ENCODE results near the gene SLC9A8. TPM values are rescaled to one million over a fixed set of nuclear protein-coding genes. Genes with fewer than 3 reads are reported as not detected.

The SLC9A8 gene
- total and polyA plus RNA-seq, 2 of the 8 experiments (the other 6 are each of a cell fraction or from before 2014, with no cell fraction given): 3.2 to 6.2 TPM

GRCh38 chr20:49928411-49929141 lies 115.9 kb downstream of the SLC9A8 start:
- 0 out of 2 replicates have a peak overlapping the region, but pooled peaks have one; percentile 42 for H2AFZ ChIP-seq (ENCODE audit: low read length)
- no peak overlapping the region for H4K91ac ChIP-seq (replicated peaks; ENCODE audit: insufficient read length, low read length)
- no peaks in the 10 kb centered on the region for H3K23me2 ChIP-seq (ENCODE audit: low read depth, low read length)
- H2BK5ac ChIP-seq (ENCODE audit: low read depth, low read length): no peak overlapping the region
- no peak overlapping the region for H3K56ac ChIP-seq (replicated peaks; ENCODE audit: insufficient read length, low read depth, low read length)
- POLR2A ChIA-PET (ENCODE audit: partially characterized antibody): interaction anchor here (0.7 kb wide), 1 partner anchor 637 kb away, joined by 3 read pairs; no protein-coding TSS in a partner anchor
- H2BK15ac ChIP-seq (ENCODE audit: low read length): no peak overlapping the region
- no peaks in the 10 kb centered on the region for H3K79me2 ChIP-seq (ENCODE audit: control insufficient read depth in 1 of 2, insufficient read depth in 2 of 2, low read length in 2 of 2)
- peak; percentile 47 to 86 for DNase-seq (ENCODE audit: low read depth in 1 of 2, low spot score in 2 of 2)
- no peaks in the 10 kb centered on the region for H3K36me3 ChIP-seq (ENCODE audit: control insufficient read depth in 2 of 4, insufficient read depth in 4 of 4, low read length in 3 of 4)
- no peak overlapping the region for H3K4me3 ChIP-seq (ENCODE audit: extremely low read depth in 1 of 4, insufficient read depth in 2 of 4, low read depth in 3 of 4, low read length in 4 of 4)
- H3K4me1 ChIP-seq (replicated peaks in 1 of 4; ENCODE audit: control insufficient read depth in 3 of 4, insufficient read depth in 4 of 4, low read length in 3 of 4): no peaks in the 10 kb centered on the region
- H2BK120ac ChIP-seq (replicated peaks; ENCODE audit: low read depth, low read length): no peak overlapping the region
- no peak overlapping the region for H3K4ac ChIP-seq (replicated peaks; ENCODE audit: insufficient read length, low read depth, low read length)
- no peak overlapping the region for H2BK12ac ChIP-seq (ENCODE audit: low read depth, low read length)
- no peak for FAIRE-seq
- WGBS, 2 experiments (ENCODE audit: extremely low coverage in 1 of 2, insufficient coverage in 1 of 2, insufficient read length in 1 of 2, insufficient replicate concordance in 2 of 2, low coverage in 1 of 2, low lambda C conversion rate in 2 of 2, missing lambda C conversion rate in 1 of 2): 30% methylated on average over 15 of the region's 15 CpGs; no CpG with 5 or more reads in 1 of the 2 experiments
- H2BK20ac ChIP-seq (ENCODE audit: low read length): no peak overlapping the region
- no peak overlapping the region for H3K14ac ChIP-seq (ENCODE audit: insufficient read length)
- no peak overlapping the region for H3K9ac ChIP-seq (replicated peaks in 1 of 4; ENCODE audit: extremely low read depth in 1 of 4, low read depth in 3 of 4, low read length in 3 of 4)
- no peak overlapping the region for H3K27ac ChIP-seq (ENCODE audit: low read depth, low read length)
- H3K18ac ChIP-seq (ENCODE audit: extremely low read depth, low read length): no peak overlapping the region
- CTCF ChIA-PET (ENCODE audit: partially characterized antibody): interaction anchor here (0.6 to 2.3 kb wide), 6 partner anchors 9 to 48 kb away, joined by 3 to 8 read pairs (median 3); no protein-coding TSS in a partner anchor
- no peak overlapping the region for H2AK5ac ChIP-seq (ENCODE audit: low read depth, low read length)
- no peak overlapping the region for H4K8ac ChIP-seq (ENCODE audit: extremely low read depth, insufficient read depth, low read length)
- H4K20me1 ChIP-seq (replicated peaks in 1 of 2; ENCODE audit: control insufficient read depth in 1 of 2, insufficient read depth in 2 of 2, low read length in 2 of 2): no peaks in the 10 kb centered on the region
- H3K79me1 ChIP-seq (ENCODE audit: low read depth, low read length): no peaks in the 10 kb centered on the region
- no peak overlapping the region for H4K5ac ChIP-seq (ENCODE audit: insufficient read length, low read depth, low read length)
- no peaks in the 10 kb centered on the region for H3K27me3 ChIP-seq (replicated peaks in 1 of 4; ENCODE audit: control insufficient read depth in 3 of 4, extremely low read depth in 1 of 4, insufficient read depth in 3 of 4, low read length in 3 of 4)
- no peak overlapping the region for H3K23ac ChIP-seq (ENCODE audit: insufficient read length)
- H3K4me2 ChIP-seq (ENCODE audit: insufficient read depth in 1 of 2, low read depth in 2 of 2, low read length in 2 of 2): no peak overlapping the region
- no peaks in the 10 kb centered on the region for H3K9me3 ChIP-seq (ENCODE audit: insufficient read depth in 2 of 2, low read depth in 1 of 2, low read length in 1 of 2)
- TF ChIP-seq FOSL1 (IDR thresholded peaks at IDR 0.05; ENCODE audit: insufficient read depth, low read depth, low read length) (no peak), SRF (IDR thresholded peaks at IDR 0.05; ENCODE audit: low read depth, low read length) (no peak), SP1 (IDR thresholded peaks at IDR 0.05; ENCODE audit: low read depth, low read length) (peak; percentile 65; the same call in 1 of the 2 replicates), BRCA1 (IDR thresholded peaks at IDR 0.05; ENCODE audit: low read depth, low read length) (no peak), RAD21 (IDR thresholded peaks at IDR 0.05 in 1 of 2, conservative IDR thresholded peaks at IDR 0.05 in 1 of 2; ENCODE audit: low read depth in 2 of 2, low read length in 2 of 2) (peak; percentile 51 to 70), CEBPB (IDR thresholded peaks at IDR 0.05; ENCODE audit: low read depth, low read length) (peak; percentile 77), JUN (IDR thresholded peaks at IDR 0.05; ENCODE audit: low read depth, low read length) (no peak), GABPA (IDR thresholded peaks at IDR 0.05; ENCODE audit: borderline replicate concordance, insufficient read depth, low read length) (no peak), ASH2L (IDR thresholded peaks at IDR 0.05; ENCODE audit: low read length) (peak; percentile 23)
- TF ChIP-seq, protein P1, sequence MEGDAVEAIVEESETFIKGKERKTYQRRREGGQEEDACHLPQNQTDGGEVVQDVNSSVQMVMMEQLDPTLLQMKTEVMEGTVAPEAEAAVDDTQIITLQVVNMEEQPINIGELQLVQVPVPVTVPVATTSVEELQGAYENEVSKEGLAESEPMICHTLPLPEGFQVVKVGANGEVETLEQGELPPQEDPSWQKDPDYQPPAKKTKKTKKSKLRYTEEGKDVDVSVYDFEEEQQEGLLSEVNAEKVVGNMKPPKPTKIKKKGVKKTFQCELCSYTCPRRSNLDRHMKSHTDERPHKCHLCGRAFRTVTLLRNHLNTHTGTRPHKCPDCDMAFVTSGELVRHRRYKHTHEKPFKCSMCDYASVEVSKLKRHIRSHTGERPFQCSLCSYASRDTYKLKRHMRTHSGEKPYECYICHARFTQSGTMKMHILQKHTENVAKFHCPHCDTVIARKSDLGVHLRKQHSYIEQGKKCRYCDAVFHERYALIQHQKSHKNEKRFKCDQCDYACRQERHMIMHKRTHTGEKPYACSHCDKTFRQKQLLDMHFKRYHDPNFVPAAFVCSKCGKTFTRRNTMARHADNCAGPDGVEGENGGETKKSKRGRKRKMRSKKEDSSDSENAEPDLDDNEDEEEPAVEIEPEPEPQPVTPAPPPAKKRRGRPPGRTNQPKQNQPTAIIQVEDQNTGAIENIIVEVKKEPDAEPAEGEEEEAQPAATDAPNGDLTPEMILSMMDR (IDR thresholded peaks at IDR 0.05; ENCODE audit: control extremely low read depth in 1 of 3, insufficient read depth in 1 of 3, low read depth in 1 of 3, low read length in 3 of 3): peak; percentile 79 to 82 (median 81)

All from H1 (cell line).